DND-41 (cell line): ENCODE measurements around the gene FNDC11.

Experiments used
- EZH2 ChIP-seq: IDR thresholded peaks from 3 replicates; pipeline ENCODE4 v1.6.1; 2012; ENCODE audit warnings: borderline replicate concordance, low read depth, mild to moderate bottlenecking, moderate library complexity, low read length, inconsistent platforms; ENCODE audit not compliant: severe bottlenecking
- TF ChIP-seq, protein P1 (sequence below): IDR thresholded peaks from 2 replicates; pipeline ENCODE4 v1.5.1; 2012; ENCODE audit warnings: borderline replicate concordance, low read length, moderate library complexity, mild to moderate bottlenecking; ENCODE audit not compliant: poor library complexity, severe bottlenecking; ENCODE audit errors: extremely low read depth

DNA sequence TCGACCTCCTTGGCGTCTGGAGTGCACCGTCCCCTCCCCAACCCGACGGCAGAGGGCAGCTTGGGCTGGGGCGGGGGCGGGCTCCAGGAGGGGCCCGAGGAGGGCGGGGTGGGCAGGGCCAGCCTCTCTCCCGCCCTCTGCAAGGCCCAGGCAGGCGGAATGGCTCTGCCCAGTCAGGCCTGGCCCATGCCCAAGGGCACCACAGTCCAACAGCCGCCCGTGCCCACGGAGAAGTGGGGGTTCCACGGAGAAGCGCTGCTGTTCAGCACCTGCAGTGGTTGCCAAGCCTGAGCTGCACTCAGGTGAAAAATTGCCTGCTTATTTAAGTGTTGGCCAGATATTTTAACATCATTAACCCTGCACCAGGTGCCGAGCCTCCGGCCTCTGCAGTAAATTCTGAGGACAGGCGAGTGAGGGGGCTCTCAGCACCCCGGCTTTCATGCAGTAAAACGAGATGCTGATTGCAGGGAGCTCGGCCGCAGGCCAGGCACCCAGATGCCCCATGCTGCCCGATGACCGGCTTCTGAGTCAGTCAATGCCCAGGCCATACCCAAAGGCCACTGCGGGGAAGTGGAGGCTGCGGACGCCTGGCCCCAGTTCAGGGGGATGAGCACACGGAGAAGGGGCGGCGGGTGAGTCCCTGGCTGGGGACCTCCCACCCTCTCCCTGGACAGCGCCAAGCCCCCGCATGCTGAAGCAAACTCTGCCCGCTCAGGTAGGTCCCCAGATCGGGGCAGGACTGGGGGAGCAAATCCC is 6.1 kb upstream of the FNDC11 start, which contains the start of gene SRMS:
- TF ChIP-seq, protein P1, sequence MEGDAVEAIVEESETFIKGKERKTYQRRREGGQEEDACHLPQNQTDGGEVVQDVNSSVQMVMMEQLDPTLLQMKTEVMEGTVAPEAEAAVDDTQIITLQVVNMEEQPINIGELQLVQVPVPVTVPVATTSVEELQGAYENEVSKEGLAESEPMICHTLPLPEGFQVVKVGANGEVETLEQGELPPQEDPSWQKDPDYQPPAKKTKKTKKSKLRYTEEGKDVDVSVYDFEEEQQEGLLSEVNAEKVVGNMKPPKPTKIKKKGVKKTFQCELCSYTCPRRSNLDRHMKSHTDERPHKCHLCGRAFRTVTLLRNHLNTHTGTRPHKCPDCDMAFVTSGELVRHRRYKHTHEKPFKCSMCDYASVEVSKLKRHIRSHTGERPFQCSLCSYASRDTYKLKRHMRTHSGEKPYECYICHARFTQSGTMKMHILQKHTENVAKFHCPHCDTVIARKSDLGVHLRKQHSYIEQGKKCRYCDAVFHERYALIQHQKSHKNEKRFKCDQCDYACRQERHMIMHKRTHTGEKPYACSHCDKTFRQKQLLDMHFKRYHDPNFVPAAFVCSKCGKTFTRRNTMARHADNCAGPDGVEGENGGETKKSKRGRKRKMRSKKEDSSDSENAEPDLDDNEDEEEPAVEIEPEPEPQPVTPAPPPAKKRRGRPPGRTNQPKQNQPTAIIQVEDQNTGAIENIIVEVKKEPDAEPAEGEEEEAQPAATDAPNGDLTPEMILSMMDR: no peak
- TF ChIP-seq EZH2: no peak
